Measurements from ENCODE around the gene PROKR2. TPM values are rescaled to one million over a fixed set of nuclear protein-coding genes. Genes with fewer than 3 reads are reported as not detected.

PROKR2 gene
- total and polyA plus RNA-seq, 2 of the 8 experiments (the other 6 are each of a cell fraction or from before 2014, with no cell fraction given) = 3.3 to 7.7 TPM

- TF ChIP-seq CHD7 (IDR thresholded peaks at IDR 0.05; ENCODE audit: insufficient replicate concordance, low read length) = no peak
- TF ChIP-seq CHD1 (IDR thresholded peaks at IDR 0.05; ENCODE audit: low read depth, low read length) = no peak
- no peak for TF ChIP-seq RNF2 (IDR thresholded peaks at IDR 0.05; ENCODE audit: borderline replicate concordance, low read depth, low read length, missing control alignments, poor library complexity, severe bottlenecking)
- no peak for TF ChIP-seq JUN (IDR thresholded peaks at IDR 0.05; ENCODE audit: low read depth, low read length)
- no peak for TF ChIP-seq RFX5 (IDR thresholded peaks at IDR 0.05; ENCODE audit: borderline replicate concordance, low read depth, low read length)
- TF ChIP-seq SIRT6 (IDR thresholded peaks at IDR 0.05; ENCODE audit: low read length) = no peak
- TF ChIP-seq RAD21 (IDR thresholded peaks at IDR 0.05 in 1 of 2, conservative IDR thresholded peaks at IDR 0.05 in 1 of 2; ENCODE audit: low read depth in 2 of 2, low read length in 2 of 2) = no peak
- TF ChIP-seq EGR1 (IDR thresholded peaks at IDR 0.05; ENCODE audit: borderline replicate concordance, low read depth, low read length) = no peak
These were observed 4.2 kb downstream of the PROKR2 start (continued) for GRCh38 chr20:5312518-5312917.

Measured in H1 (cell line).